HG03457 (cell line): Measurements from ENCODE around the gene DHRS12.

Experiments
- ATAC-seq: cut with Tn5 transposase; IDR thresholded peaks from one replicate; pipeline ENCODE4 v1.9.1; 2021; ENCODE audit warnings: moderate number of reproducible peaks; ENCODE audit not compliant: unreplicated experiment

The DHRS12 gene

DNA sequence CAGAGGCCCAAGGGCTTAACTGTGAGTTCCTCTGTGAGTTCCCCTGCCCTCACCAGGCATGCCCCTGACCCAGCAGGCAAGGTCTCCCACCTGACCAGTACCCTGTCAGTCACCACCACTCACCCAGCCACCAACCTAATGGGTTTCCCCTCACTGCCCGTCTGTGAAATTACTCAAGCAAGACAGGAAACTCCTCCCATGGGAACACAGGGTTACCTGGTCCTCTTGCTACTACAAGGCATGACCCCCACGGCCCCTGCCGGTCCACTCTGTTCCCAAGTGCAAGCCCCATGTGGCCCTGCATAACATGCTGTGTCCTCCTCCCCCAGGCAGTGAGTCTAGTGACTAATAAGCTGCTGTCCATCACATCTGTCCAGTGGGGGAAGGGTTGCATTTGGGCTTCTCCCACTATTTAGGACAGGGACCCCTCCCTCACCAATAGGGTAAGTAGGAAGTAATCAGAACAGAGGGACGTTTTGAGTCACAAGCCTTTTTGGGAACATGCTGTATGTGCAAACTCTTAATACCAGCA lies 8.0 kb upstream of the DHRS12 start:
- no peak for ATAC-seq

GRCh38 chr13:51811046-51811445 lies 7.1 kb upstream of the DHRS12 start:
- no peak for ATAC-seq

DNA sequence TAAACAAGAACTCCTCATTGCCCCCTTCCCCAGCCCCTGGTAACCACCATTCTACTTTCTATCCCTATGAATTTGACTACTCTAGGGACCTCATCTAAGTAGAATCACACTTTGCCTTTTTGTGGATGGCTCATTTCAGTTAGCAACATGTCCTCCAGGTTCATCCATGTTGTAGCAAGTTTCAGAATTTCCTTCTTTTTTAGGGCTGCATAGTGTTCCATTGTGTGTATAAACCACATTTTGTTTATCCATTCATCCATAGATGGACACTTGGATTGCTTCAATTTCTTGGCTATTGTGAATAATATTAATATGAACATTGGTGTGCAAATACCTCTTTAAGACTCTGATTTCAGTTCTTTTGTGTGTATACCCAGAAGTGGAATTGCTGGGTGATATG lies 4.8 kb upstream of the DHRS12 start:
- ATAC-seq: no peak

DNA sequence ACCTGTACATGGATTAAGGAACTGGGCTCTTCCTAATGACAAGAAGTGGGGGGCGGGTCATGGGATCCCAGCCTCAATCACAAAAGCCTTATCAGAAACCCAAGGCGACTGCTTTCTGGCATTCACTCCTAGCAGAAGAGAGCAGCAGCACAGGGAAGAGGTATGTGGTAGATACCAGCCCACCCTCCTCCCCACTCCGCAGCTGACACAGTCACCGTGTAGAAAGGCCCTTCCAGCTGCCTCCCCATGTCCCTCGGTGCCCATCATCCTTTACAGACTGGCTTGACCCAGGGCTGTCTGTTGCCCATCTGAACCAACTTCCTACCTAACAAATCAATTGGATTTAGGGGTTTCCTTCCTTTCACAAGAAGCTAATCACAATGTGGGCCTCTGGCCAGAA lies 3.1 kb upstream of the DHRS12 start:
- no peak for ATAC-seq

GRCh38 chr13:51806566-51806965 lies 2.6 kb upstream of the DHRS12 start:
- ATAC-seq: no peak

GRCh38 chr13:51805925-51806324 lies 2.0 kb upstream of the DHRS12 start:
- no peak for ATAC-seq

- ATAC-seq: no peak
These were observed 1.4 kb upstream of the DHRS12 start for GRCh38 chr13:51805313-51805712.

DNA sequence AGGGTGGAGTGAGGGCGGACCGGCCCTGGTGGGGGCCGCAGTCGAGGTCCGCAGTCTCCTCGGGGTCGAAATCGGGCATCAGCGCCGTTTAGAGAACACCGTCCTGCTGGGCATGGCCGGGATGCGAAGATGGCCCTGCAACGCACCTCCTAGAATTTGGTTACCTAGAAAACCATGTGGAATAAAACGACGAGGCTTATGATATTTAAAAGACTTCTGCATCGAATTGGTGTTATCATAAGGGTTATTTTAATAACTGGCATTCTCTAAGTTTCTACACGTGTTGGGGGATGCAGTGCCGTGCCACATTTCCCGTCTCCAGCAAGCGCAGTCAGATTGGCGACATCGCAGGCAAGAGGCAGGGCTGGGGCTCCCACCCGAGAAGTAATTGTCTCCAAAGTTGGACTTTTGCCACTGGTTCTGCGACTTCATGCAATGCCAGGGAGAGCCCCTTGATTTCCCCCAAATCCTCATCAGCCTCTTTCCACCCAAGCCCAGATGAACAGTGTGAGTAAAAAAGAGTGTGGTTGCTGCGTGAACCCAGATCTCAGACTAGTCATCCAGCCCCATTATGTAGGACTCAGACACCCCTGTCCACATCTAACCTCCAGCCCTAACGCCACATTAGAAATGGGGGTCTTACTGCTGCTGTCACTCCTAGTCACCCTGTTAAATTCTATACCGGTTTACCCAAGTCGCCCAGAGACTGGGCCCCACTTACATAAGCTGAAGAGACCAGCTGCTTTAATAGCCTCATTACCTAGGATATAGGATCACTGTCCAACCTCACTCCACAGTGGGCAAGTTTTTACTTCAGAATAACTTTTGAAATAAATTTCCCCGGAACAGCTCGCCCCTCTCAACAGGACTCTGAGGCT lies 571 bp upstream of the DHRS12 start:
- no peak for ATAC-seq

GRCh38 chr13:51802631-51803418 lies 1.1 kb downstream of the DHRS12 start:
- ATAC-seq: no peak

DNA sequence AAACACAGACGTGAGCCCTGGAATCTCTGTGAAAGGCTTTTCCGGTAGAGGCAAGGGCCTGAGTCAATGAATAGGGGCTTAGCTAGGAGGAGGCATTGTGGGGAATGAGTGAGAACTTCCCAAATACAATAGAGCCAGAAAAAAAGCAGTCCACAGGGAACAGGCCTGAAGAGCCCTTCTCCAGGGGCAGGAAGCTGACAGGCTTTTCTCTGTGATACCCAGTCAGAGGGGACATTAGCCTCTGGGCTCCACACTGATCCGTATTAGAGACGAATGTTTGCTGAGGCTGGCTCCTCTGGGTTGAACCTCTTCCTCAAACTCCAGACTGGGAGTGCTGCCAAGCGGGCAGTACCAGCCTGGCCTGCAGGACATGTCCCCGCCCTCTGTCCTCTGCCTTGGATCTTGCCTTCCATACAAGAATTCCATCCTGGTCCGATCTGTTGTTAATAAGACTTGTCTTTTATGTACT lies 2.3 kb downstream of the DHRS12 start:
- no peak for ATAC-seq

GRCh38 chr13:51800486-51800885 lies 3.5 kb downstream of the DHRS12 start:
- ATAC-seq: no peak

GRCh38 chr13:51799261-51799660 lies 4.7 kb downstream of the DHRS12 start:
- no peak for ATAC-seq

- ATAC-seq: no peak
These were observed 6.1 kb downstream of the DHRS12 start for GRCh38 chr13:51797664-51798488.

GRCh38 chr13:51796546-51796945 lies 7.4 kb downstream of the DHRS12 start:
- ATAC-seq: no peak

- ATAC-seq: no peak
These were observed 8.5 kb downstream of the DHRS12 start for GRCh38 chr13:51795419-51795818.

GRCh38 chr13:51794964-51795363 lies 9.0 kb downstream of the DHRS12 start:
- no peak for ATAC-seq

DNA sequence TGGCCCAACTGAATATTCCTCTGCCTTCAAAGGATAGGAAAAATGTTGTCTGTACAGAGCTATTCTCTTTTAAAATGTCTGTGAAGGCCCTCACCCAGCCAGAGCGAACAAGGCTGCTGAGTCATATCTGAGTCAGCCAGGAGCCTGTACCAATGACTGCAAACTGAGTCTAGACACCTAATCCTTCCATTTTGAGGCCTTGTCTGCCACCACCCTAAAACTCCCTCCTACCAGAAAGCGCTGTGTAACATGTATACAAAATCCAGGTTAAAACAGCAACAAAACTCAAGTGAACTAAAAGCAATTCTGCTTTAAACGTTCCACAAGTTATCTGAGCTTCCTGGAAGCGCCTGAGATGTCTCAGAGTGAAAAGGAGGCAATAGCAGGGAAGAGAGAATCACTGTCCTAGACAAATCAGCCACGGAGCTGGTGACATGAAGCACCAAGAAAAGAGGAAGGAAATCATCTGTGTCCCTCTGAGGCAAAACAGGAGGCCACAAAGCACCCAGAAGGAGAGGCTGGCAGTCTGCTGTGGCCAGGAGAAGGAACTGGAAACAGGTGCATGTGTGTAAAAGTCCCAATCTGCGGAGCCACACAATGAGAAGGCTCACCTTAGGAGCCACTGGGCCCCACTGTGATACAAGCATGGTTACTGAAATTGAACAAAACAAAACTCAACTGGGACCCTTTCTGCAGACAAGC lies 10.2 kb downstream of the DHRS12 start:
- peak; percentile 55 for ATAC-seq

DNA sequence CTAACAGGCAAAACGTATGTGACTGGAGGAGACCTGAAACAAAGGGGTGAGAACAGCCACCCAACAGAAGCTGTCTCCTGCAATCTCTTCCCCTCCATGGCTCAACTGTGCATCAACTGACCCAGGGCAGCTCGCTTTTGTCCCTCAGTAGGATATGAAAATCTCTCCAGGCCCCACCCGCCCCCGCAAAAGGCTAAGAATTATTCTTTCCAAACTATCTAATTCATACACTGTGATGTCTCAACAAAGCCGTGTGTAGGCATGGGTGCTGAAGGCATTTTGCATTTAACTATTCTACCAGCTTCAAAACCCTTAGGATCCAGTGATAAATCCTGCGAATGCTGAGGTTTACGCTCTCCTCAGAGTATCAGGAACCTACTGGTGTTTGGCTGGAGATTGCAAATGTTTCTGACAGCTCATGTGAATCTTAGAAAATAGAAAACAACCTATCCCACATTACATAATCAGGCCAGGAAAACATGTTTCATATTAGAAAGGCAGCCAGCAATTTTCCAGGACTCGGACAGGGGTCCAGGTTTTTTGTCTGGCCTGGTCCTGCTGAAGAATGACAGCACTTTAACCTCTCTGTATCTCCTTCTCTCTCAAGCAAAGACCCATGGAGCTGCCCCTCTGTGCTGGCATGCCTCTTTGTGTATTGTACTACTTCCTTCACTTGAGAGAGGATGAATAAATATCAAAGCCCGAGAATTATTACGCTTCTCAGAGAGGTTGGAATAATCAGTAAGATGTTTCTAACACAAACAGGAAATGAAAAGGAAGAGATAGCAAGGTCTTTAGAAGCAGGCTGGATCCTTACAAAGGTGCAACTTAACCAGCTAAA lies 17.3 kb downstream of the DHRS12 start:
- ATAC-seq: no peak

DNA sequence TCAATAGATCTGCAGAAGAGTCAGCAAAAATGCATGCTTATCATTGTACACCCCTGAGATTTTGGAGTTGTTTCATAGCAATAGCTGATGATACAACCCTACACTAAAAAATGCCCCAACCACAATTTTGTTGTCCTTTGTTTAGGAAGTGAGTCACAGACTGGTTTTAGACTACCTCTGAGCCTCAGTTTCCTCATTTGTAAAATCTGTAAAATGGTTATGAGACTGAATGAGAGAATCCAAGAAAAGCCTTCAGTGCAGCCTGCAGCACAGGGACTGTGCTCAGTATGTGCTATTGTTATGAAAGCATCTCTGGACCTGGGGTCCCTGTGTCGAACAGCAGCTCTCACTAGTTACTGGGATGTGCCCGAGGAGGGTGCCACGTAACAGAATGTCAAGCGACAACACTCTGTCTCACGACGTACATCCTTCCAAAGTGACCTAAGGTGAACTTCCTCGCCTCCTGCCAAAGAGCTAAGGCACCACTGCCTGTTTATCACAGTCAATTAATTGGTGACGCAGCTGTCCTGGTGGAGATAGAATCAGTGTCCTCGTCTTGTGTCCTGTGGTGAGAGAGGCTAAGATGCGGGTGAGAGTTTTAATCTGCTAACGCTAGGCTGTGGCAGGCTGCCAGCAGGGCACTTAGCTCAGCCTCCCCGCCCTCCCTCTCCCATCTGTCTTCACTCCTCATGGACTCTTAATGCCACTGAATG lies 18.1 kb downstream of the DHRS12 start:
- ATAC-seq: no peak
